HG02642 (cell line): ENCODE data around the gene INF2.

Experiments
- ATAC-seq: cut with Tn5 transposase; IDR thresholded peaks from one replicate; pipeline ENCODE4 v1.9.1; 2021; ENCODE audit warnings: mild to moderate bottlenecking; ENCODE audit not compliant: unreplicated experiment, poor library complexity

Gene INF2

GRCh38 chr14:104765517-104765916 lies 76.1 kb downstream of the INF2 start:
- no peak for ATAC-seq

GRCh38 chr14:104766256-104766862 lies 76.9 kb downstream of the INF2 start:
- no peak for ATAC-seq

- no peak for ATAC-seq
Observed at GRCh38 chr14:104766863-104767633, 77.6 kb downstream of the INF2 start.

GRCh38 chr14:104767634-104767918 lies 78.2 kb downstream of the INF2 start:
- no peak for ATAC-seq

- peak; percentile 68 for ATAC-seq
Observed at GRCh38 chr14:104768437-104769323, 79.3 kb downstream of the INF2 start.

- ATAC-seq: no peak
Observed at GRCh38 chr14:104769324-104770071, 80.1 kb downstream of the INF2 start.

- ATAC-seq: no peak
Observed at GRCh38 chr14:104770072-104770579, 80.7 kb downstream of the INF2 start.

- no peak for ATAC-seq
Observed at GRCh38 chr14:104770851-104771272, 81.4 kb downstream of the INF2 start.

- no peak for ATAC-seq
Observed at GRCh38 chr14:104771374-104771773, 82.0 kb downstream of the INF2 start.
